ENCODE measurements around the gene ENG. TPM values are rescaled to one million over a fixed set of nuclear protein-coding genes. Genes with fewer than 3 reads are reported as not detected.

The ENG gene
- polyA plus RNA-seq, 1 of the 3 experiments (the other 2 are of a cell fraction), result 18.8 TPM

DNA sequence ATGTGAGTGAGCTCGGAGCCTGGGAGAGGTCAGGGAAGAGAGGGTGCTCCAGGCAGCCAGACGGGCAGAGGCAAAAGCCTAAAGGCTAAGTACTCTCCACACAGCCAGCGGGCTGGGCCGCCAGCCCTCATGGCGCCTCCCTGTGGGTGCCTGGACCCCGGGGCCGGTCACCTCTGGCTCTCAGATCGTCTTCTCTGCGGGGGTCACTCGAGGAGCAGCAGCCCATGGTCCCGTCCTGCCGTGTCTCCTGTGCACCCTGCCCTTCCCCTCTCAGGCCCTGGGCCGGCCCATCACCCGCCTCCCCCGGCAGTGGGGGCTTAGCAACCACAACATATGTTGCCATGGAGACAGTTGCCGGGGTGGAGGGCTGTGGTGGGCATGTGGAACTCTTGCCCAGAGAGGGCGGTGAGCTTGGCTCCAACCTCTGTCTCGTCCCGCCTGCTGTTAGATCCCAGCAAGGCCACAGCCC is 18.8 kb upstream of the ENG start:
- POLR2A ChIA-PET, result interaction anchor here (0.9 kb wide), 2 partner anchors 11 to 42 kb away, joined by 3 read pairs; no protein-coding TSS in a partner anchor
- H3F3A ChIP-seq (replicated peaks; ENCODE audit: insufficient read depth), result no peaks in the 10 kb centered on the region
- no peaks in the 10 kb centered on the region for H4K20me1 ChIP-seq (ENCODE audit: insufficient read depth)
- H2AFZ ChIP-seq (ENCODE audit: low read depth), result no peak overlapping the region
- WGBS (ENCODE audit: low lambda C conversion rate), result 82% methylated on average over 7 of the region's 19 CpGs
- no peak overlapping the region for H3K4me2 ChIP-seq
- no peak overlapping the region for H3K4me3 ChIP-seq (ENCODE audit: low read depth in 2 of 2, low read length in 1 of 2)
- no peak for TF ChIP-seq RCOR1 (IDR thresholded peaks at IDR 0.05; ENCODE audit: low read length)
- TF ChIP-seq GABPA (IDR thresholded peaks at IDR 0.05; ENCODE audit: low read depth), result no peak
- TF ChIP-seq RFX5 (IDR thresholded peaks at IDR 0.05; ENCODE audit: low read length), result no peak
- TF ChIP-seq, protein P1, sequence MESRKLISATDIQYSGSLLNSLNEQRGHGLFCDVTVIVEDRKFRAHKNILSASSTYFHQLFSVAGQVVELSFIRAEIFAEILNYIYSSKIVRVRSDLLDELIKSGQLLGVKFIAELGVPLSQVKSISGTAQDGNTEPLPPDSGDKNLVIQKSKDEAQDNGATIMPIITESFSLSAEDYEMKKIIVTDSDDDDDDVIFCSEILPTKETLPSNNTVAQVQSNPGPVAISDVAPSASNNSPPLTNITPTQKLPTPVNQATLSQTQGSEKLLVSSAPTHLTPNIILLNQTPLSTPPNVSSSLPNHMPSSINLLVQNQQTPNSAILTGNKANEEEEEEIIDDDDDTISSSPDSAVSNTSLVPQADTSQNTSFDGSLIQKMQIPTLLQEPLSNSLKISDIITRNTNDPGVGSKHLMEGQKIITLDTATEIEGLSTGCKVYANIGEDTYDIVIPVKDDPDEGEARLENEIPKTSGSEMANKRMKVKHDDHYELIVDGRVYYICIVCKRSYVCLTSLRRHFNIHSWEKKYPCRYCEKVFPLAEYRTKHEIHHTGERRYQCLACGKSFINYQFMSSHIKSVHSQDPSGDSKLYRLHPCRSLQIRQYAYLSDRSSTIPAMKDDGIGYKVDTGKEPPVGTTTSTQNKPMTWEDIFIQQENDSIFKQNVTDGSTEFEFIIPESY (IDR thresholded peaks at IDR 0.05; ENCODE audit: borderline replicate concordance, low read depth), result no peak
- TF ChIP-seq, protein P2, sequence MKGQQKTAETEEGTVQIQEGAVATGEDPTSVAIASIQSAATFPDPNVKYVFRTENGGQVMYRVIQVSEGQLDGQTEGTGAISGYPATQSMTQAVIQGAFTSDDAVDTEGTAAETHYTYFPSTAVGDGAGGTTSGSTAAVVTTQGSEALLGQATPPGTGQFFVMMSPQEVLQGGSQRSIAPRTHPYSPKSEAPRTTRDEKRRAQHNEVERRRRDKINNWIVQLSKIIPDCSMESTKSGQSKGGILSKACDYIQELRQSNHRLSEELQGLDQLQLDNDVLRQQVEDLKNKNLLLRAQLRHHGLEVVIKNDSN (IDR thresholded peaks at IDR 0.05; ENCODE audit: borderline replicate concordance, low read depth), result no peak
- no peak for TF ChIP-seq ELF1 (IDR thresholded peaks at IDR 0.05)
- TF ChIP-seq FOXJ3 (CRISPR knock-in tag; IDR thresholded peaks at IDR 0.05), result no peak
- TF ChIP-seq TAF1 (IDR thresholded peaks at IDR 0.05; ENCODE audit: borderline replicate concordance, low read depth, low read length), result no peak
- no peak for TF ChIP-seq SMC3 (IDR thresholded peaks at IDR 0.05; ENCODE audit: low read depth, low read length)
- no peak for TF ChIP-seq TCF12 (IDR thresholded peaks at IDR 0.05)
- no peak for TF ChIP-seq EZH2phosphoT487 (IDR thresholded peaks at IDR 0.05; ENCODE audit: borderline replicate concordance, low read depth)
- no peaks in the 10 kb centered on the region for H3K9me2 ChIP-seq
- H3K4me1 ChIP-seq (ENCODE audit: control insufficient read depth in 1 of 2, insufficient read depth in 2 of 2, low read depth in 1 of 2, low read length in 1 of 2), result peaks cover 9 to 37% of the 10 kb centered on the region in 2 experiments; a peak in 2 of 4 replicates
- peaks cover 0 to 12% of the 10 kb centered on the region in 2 experiments for H3K36me3 ChIP-seq (replicated peaks in 1 of 2; ENCODE audit: control insufficient read depth in 1 of 2, insufficient read depth in 2 of 2, low read length in 1 of 2)
- no peaks in the 10 kb centered on the region for H3K9me3 ChIP-seq
- DNase-seq, result peak; percentile 77
- H3K27me3 ChIP-seq (ENCODE audit: insufficient read depth), result no peaks in the 10 kb centered on the region
- no peak overlapping the region for H3K27ac ChIP-seq (ENCODE audit: low read depth in 2 of 2, low read length in 1 of 2)
- CTCF ChIA-PET, result interaction anchor here (0.6 to 10.6 kb wide), 11 partner anchors 9 to 168 kb away, joined by 3 to 116 read pairs (median 7); partner anchors contain the start of genes CDK9, ENG and TOR2A
- H3K9ac ChIP-seq, result no peak overlapping the region
- peaks cover 7% of the 10 kb centered on the region; the same call in 1 of the 2 replicates for H3K79me2 ChIP-seq (ENCODE audit: insufficient read depth)

DNA sequence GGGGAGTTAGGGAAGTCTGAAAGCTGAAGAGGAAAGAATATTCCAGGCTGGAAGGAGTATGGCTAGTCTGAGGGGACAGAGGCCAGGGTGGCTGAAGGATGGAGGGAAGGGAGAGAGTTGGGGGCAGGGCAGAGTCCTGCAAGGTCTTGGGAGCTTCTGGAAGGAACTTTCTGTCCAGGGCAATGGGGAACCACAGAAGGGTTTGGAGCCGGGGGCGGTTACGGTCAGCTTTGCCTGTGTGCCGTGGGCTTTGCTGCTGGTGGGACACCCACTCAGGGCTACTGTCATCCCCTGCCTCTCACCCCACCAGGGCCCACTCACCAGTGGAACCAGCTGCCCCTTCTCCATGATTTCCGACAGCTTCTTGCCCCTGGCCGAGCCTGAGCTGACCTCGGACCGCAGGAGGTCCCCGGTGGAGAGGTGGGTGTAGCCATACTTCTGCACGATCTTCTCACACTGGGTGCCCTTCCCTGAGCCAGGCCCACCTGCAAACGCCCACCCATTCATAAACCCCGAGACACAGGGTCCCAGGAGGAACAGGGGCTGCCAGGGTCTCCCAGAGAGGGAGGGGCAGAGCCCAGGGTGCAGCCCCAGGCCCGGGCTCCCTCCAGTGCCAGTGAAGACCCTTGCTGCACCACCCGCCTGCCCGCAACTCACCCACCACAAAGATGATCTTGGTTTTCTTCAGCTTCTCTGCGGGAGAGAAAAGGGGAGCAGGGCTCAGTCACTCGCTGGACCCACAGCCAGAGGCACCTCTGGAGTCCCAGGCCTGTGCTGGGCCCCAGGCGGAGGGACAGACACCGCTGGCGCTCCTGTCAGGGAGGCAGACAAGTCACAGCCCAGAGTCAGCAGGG is 18.1 kb upstream of the ENG start:
- no peaks in the 10 kb centered on the region for H3K9me2 ChIP-seq
- H3K27me3 ChIP-seq (ENCODE audit: insufficient read depth), result no peaks in the 10 kb centered on the region
- no peak overlapping the region for H2AFZ ChIP-seq (ENCODE audit: low read depth)
- no peaks in the 10 kb centered on the region for H4K20me1 ChIP-seq (ENCODE audit: insufficient read depth)
- ChIA-PET POLR2A (no interaction called here), CTCF (interaction anchor here (0.7 to 10.6 kb wide), 9 partner anchors 8 to 162 kb away, joined by 3 to 116 read pairs (median 7); partner anchors contain the start of genes CDK9, ENG, FPGS and TOR2A)
- peaks cover 4 to 31% of the 10 kb centered on the region in 2 experiments; a peak in 1 of 4 replicates for H3K4me1 ChIP-seq (ENCODE audit: control insufficient read depth in 1 of 2, insufficient read depth in 2 of 2, low read depth in 1 of 2, low read length in 1 of 2)
- no peaks in the 10 kb centered on the region for H3K9me3 ChIP-seq
- peaks cover 7% of the 10 kb centered on the region; the same call in 1 of the 2 replicates for H3K79me2 ChIP-seq (ENCODE audit: insufficient read depth)
- H3K27ac ChIP-seq (ENCODE audit: low read depth in 2 of 2, low read length in 1 of 2), result no peak overlapping the region
- 89% methylated on average over 16 of the region's 20 CpGs for WGBS (ENCODE audit: low lambda C conversion rate)
- H3K4me2 ChIP-seq, result no peak overlapping the region
- peaks cover 0 to 12% of the 10 kb centered on the region in 2 experiments for H3K36me3 ChIP-seq (replicated peaks in 1 of 2; ENCODE audit: control insufficient read depth in 1 of 2, insufficient read depth in 2 of 2, low read length in 1 of 2)
- H3K4me3 ChIP-seq (ENCODE audit: low read depth in 2 of 2, low read length in 1 of 2), result no peak overlapping the region
- H3K9ac ChIP-seq, result no peak overlapping the region
- no peaks in the 10 kb centered on the region for H3F3A ChIP-seq (replicated peaks; ENCODE audit: insufficient read depth)
- TF ChIP-seq JUND (IDR thresholded peaks at IDR 0.05) (no peak), RXRA (IDR thresholded peaks at IDR 0.05; ENCODE audit: borderline replicate concordance, low read depth) (no peak), FOXM1 (IDR thresholded peaks at IDR 0.05; ENCODE audit: low read depth) (no peak), FOSL2 (IDR thresholded peaks at IDR 0.05; ENCODE audit: borderline replicate concordance, low read depth) (no peak), SMC3 (IDR thresholded peaks at IDR 0.05; ENCODE audit: low read depth, low read length) (no peak), MEF2A (IDR thresholded peaks at IDR 0.05; ENCODE audit: borderline replicate concordance, low read depth) (no peak), CHD2 (IDR thresholded peaks at IDR 0.05; ENCODE audit: low read length, partially characterized antibody) (no peak)
- TF ChIP-seq, protein P3, sequence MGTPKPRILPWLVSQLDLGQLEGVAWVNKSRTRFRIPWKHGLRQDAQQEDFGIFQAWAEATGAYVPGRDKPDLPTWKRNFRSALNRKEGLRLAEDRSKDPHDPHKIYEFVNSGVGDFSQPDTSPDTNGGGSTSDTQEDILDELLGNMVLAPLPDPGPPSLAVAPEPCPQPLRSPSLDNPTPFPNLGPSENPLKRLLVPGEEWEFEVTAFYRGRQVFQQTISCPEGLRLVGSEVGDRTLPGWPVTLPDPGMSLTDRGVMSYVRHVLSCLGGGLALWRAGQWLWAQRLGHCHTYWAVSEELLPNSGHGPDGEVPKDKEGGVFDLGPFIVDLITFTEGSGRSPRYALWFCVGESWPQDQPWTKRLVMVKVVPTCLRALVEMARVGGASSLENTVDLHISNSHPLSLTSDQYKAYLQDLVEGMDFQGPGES (IDR thresholded peaks at IDR 0.05; ENCODE audit: low read depth, low read length), result no peak
- DNase-seq, result no peak

Measured in SK-N-SH (cell line).